ENCODE data around the gene MBNL3.

MBNL3 gene, protein sequence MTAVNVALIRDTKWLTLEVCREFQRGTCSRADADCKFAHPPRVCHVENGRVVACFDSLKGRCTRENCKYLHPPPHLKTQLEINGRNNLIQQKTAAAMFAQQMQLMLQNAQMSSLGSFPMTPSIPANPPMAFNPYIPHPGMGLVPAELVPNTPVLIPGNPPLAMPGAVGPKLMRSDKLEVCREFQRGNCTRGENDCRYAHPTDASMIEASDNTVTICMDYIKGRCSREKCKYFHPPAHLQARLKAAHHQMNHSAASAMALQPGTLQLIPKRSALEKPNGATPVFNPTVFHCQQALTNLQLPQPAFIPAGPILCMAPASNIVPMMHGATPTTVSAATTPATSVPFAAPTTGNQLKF

DNA sequence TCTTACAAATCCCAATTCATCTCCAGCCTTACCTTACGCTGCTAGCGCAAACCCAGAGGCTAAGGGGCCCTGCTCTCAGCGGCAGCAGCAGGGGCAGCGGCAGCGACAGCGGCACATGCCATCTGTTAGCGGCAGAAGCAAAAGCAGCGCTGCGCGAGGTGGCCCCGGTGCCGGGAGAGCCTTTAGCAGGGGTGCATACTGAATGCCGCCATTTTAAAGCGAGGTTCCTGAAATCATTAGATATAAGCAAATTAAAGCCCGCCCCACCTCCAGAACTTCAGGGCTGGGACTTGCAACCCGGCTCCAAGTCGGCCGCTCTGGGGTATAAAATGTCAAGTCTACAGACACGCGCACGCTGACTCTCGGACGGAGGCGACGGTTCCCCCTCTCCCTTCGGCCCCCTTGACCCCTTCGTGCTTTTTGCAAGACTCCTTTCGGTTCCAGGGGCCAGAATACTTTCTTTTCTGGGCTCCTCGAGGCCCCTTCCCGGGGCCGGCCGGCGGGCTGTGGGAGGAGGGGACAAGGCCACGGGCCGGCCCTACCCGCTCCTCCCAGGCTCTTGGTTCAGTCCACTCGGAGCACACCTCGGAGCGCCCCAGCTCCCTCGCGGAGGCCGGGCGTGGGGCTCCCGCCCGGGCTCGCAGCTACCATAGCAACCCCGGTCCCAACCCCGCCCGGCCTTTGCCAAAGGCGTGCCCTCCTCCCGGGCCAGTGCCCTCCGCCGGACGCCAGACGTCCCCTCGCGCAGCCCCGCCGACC lies at the start of gene MBNL3:
Gene MBNL3, minus strand, starts transcription at position 220 of the 759 bp plus-strand sequence. CDS start 49,427 bp downstream, outside the sequence.
- Mint-ChIP-seq H3K4me3 (peak within 1 kb of the TSS; percentile 88), H3K36me3 (ENCODE audit: low read depth) (peaks cover 4% of the 10 kb centered on the region), H3K4me1 (ENCODE audit: low read depth) (peaks cover 39% of the 10 kb centered on the region), H3K27me3 (peaks cover 53% of the 10 kb centered on the region), H3K9me3 (no peaks in the 10 kb centered on the region), H3K27ac (peak within 1 kb of the TSS; percentile 96)
- peak; percentile 73 for DNase-seq

DNA sequence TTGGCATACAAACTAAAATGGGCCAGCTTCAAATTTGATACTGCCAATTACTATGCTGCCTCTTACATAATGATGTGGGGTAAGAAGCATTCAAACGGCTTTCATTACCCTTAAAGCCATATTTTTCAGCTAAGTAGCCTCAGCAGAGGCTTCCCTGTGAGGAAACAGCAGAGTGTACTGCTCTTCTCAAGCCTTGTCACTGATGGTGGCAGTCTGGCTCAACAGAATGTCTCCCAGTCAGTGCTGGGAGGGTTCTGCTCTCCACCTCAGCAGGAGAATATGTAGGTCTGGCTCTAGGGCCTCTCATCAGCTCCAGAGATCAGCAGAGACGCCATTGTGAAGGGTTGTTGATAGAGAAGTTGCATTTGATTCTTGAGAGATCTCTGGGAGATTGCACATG lies 44.6 kb upstream of the MBNL3 start:
- Mint-ChIP-seq H3K9me3 (no peaks in the 10 kb centered on the region), H3K27me3 (peaks cover 45% of the 10 kb centered on the region), H3K4me1 (ENCODE audit: low read depth) (no peaks in the 10 kb centered on the region), H3K36me3 (ENCODE audit: low read depth) (no peaks in the 10 kb centered on the region), H3K27ac (no peak overlapping the region), H3K4me3 (no peak overlapping the region)
- DNase-seq: no peak

DNA sequence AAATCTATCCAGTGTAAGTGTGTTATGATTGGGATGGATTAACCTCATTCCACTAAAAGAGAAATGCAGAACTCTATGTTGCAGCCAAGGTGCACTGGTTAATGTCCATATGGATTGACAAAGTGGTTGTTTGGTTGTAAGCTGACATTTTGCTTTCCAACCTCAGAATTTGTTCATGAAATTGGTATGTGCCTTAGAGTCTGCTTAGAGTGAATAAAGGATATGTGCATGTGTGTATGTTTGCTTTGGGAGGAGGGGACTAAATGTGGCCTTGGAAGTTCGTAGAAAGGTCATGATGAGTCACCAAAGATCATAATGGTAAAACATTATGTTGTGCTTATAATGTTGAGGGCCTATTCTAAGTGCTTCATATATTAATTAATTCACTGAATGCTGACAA lies 44.1 kb upstream of the MBNL3 start:
- H3K27ac Mint-ChIP-seq: no peak overlapping the region
- DNase-seq: no peak
- no peak overlapping the region for H3K4me3 Mint-ChIP-seq

DNA sequence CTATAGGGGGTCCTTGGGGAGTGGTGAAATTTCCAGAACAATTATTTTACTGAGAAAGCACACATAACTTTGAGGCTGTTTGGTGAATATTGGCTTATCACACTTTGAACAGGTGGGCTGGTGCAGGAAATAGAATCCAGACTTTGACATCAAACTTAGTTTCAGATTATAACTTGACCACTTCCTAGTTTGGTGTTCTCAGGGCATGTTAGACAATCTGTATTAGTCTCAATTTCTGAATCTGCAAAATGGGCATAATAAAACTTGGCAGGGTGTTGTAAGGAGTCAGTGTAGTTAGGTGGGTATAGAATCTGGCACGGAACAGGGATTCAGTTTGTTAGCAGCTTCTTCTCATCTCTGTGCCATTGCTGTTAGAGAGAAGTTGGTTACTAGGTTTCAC lies 43.3 kb upstream of the MBNL3 start:
- H3K4me1 Mint-ChIP-seq (ENCODE audit: low read depth): no peaks in the 10 kb centered on the region

More for the DNA sequence above, 44.1 kb upstream of the MBNL3 start:
- peaks cover 50% of the 10 kb centered on the region for H3K27me3 Mint-ChIP-seq
- no peaks in the 10 kb centered on the region for H3K9me3 Mint-ChIP-seq
- no peaks in the 10 kb centered on the region for H3K36me3 Mint-ChIP-seq (ENCODE audit: low read depth)
- no peaks in the 10 kb centered on the region for H3K4me1 Mint-ChIP-seq (ENCODE audit: low read depth)

DNA sequence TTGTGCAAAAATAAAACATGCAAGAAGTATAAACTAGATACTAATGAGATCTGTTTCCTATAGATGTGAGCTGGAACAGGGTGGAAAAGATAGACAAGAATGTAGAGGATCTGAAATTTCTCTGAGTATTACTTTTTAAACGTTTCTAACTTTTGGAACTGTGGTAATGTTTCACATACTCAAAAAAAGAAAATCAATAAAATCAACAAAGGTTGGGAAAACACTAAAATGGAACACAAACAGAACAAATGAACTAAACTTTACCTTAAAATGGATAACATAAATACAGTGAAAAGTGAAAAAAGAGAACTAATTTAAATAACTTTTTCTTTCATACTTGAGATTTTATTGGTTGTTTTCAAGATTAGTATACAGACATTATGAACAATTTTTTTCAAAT lies 32.0 kb upstream of the MBNL3 start:
- H3K36me3 Mint-ChIP-seq (ENCODE audit: low read depth): no peaks in the 10 kb centered on the region
- DNase-seq: no peak
- no peaks in the 10 kb centered on the region for H3K9me3 Mint-ChIP-seq
- no peak overlapping the region for H3K4me3 Mint-ChIP-seq
- no peak overlapping the region for H3K27ac Mint-ChIP-seq
- H3K27me3 Mint-ChIP-seq: peaks cover 33% of the 10 kb centered on the region
- H3K4me1 Mint-ChIP-seq (ENCODE audit: low read depth): no peaks in the 10 kb centered on the region

More for the DNA sequence above, 43.3 kb upstream of the MBNL3 start:
- no peak for DNase-seq
- H3K9me3 Mint-ChIP-seq: no peaks in the 10 kb centered on the region
- H3K27me3 Mint-ChIP-seq: peaks cover 58% of the 10 kb centered on the region
- no peak overlapping the region for H3K27ac Mint-ChIP-seq
- H3K4me3 Mint-ChIP-seq: no peak overlapping the region
- no peaks in the 10 kb centered on the region for H3K36me3 Mint-ChIP-seq (ENCODE audit: low read depth)

DNA sequence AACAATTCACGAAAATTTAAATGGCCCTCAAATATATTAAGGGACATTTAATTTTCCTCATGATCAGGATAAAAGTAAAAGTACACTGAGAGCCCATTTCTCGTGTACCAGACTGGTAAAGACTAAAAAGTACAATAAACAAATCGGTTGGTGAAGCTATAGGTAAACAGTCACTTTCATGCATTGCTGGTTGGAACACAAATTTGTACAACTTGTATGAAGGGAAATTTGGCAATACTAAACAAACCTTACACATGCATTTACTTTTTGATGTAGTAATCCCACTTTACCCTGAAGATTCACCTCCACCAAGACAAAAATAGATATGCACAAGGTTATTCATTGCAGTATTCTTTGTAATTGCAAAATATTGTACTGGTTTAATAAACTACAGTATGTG lies 31.4 kb upstream of the MBNL3 start:
- Mint-ChIP-seq H3K36me3 (ENCODE audit: low read depth) (no peaks in the 10 kb centered on the region), H3K27ac (no peak overlapping the region), H3K27me3 (peaks cover 29% of the 10 kb centered on the region), H3K4me3 (no peak overlapping the region), H3K9me3 (no peaks in the 10 kb centered on the region), H3K4me1 (ENCODE audit: low read depth) (no peaks in the 10 kb centered on the region)
- DNase-seq: no peak

DNA sequence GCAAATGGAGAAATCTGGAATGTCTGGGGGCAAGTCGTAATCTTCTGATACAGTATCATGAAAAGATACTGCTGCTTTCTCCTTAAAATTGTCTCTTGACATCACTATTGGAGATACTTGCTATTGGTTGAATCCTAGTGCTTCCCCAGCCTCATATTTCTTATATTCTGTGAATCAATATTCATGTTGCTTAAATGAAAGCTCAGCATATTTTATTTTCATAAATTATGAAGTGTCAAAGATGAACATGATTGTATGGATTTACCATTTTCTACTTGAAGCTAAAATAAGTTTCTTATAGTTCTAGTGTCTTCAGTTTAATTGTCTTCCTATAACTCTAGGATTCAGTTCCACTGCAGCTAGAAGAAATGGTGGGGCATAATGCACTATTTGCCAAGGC lies 29.6 kb upstream of the MBNL3 start:
- Mint-ChIP-seq H3K27me3 (peaks cover 25% of the 10 kb centered on the region), H3K9me3 (no peaks in the 10 kb centered on the region), H3K27ac (no peak overlapping the region), H3K4me1 (ENCODE audit: low read depth) (no peaks in the 10 kb centered on the region), H3K4me3 (no peak overlapping the region), H3K36me3 (ENCODE audit: low read depth) (no peaks in the 10 kb centered on the region)
- DNase-seq: no peak

DNA sequence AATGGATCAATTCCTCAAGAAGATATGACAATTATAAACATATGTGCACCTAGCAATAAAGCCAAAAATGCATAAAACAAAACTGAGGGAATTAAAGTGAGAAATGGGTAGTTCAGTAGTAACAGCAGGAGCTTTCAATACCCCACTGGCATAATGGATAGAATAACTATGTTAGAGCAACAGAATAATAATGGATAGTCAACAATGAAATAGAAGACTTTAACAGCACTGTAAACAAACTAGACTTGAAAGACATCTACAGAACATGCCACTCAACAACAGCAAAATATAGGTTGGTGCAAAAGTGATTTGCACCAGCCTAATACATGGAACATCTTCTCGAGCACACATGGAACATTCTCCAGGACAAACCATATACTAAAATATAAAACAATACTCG lies 20.0 kb upstream of the MBNL3 start:
- H3K27me3 Mint-ChIP-seq: peaks cover 71% of the 10 kb centered on the region
- H3K4me3 Mint-ChIP-seq: no peak overlapping the region
- H3K36me3 Mint-ChIP-seq (ENCODE audit: low read depth): no peaks in the 10 kb centered on the region
- DNase-seq: no peak
- no peaks in the 10 kb centered on the region for H3K4me1 Mint-ChIP-seq (ENCODE audit: low read depth)
- no peak overlapping the region for H3K27ac Mint-ChIP-seq
- no peaks in the 10 kb centered on the region for H3K9me3 Mint-ChIP-seq

DNA sequence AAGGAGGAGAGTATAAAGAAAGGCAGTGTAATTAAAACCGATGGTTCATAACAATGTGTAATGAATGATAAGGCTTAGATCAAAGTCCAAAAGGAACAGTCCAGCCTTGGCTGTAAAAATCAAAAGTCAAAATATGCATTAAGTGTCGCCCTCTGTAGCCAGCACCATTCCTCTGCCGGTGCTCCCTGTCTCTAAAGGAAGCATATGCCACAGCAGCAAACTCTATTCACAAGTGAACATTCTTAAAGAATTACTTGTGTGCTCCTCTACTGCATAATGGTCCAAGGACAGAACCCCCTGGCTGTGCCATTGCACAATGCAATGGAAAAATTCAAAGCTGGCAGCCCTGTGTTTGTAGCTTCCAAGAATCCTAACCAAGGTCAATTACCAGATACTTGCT lies 16.3 kb upstream of the MBNL3 start:
- no peaks in the 10 kb centered on the region for H3K36me3 Mint-ChIP-seq (ENCODE audit: low read depth)
- DNase-seq: no peak
- H3K4me3 Mint-ChIP-seq: no peak overlapping the region
- no peak overlapping the region for H3K27ac Mint-ChIP-seq
- H3K27me3 Mint-ChIP-seq: peaks cover 62% of the 10 kb centered on the region
- no peaks in the 10 kb centered on the region for H3K4me1 Mint-ChIP-seq (ENCODE audit: low read depth)
- H3K9me3 Mint-ChIP-seq: no peaks in the 10 kb centered on the region

DNA sequence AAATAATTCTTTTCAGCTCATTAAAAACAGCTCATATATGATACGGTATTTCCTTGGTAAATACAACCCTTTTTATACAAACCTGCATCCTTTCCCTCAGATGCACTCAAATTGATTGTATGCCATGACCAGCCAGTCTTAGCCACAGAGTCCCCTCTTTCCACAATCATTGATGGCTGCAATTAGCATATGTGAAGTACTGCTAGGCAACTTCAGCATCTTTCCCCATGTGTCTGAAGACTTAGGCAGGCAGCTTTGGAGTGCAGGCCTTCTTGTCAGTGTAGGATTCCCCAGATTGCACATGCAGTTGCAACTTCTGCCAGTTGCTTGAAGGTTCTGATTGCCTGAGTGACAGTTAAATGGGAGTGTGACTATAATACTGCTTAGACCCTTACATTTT lies 15.6 kb upstream of the MBNL3 start:
- Mint-ChIP-seq H3K36me3 (ENCODE audit: low read depth) (no peaks in the 10 kb centered on the region), H3K9me3 (no peaks in the 10 kb centered on the region), H3K4me1 (ENCODE audit: low read depth) (no peaks in the 10 kb centered on the region), H3K27me3 (peaks cover 64% of the 10 kb centered on the region), H3K27ac (no peak overlapping the region), H3K4me3 (no peak overlapping the region)
- no peak for DNase-seq

DNA sequence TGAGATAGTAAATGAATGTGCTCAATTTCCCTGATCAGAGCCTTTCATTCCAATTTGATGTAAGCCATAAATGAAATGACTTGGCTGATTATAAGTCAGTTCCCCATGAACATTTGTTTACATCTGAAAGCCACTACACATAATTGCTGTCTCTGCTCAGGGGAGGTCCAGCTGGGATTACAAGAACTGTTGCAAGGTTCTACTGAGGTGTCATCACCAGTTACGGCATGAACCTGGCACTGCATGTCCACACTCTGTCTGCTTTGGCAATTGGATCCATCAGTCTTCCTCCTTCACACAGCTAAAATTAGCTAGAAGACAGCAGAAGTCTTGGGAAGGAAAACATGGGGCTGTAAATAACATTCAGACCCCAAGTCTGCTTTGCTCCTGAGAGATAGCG lies 12.8 kb upstream of the MBNL3 start:
- Mint-ChIP-seq H3K36me3 (ENCODE audit: low read depth) (no peaks in the 10 kb centered on the region), H3K27ac (no peak overlapping the region), H3K9me3 (no peaks in the 10 kb centered on the region), H3K4me1 (ENCODE audit: low read depth) (no peaks in the 10 kb centered on the region), H3K4me3 (no peak overlapping the region), H3K27me3 (peaks cover 65% of the 10 kb centered on the region)
- DNase-seq: no peak

DNA sequence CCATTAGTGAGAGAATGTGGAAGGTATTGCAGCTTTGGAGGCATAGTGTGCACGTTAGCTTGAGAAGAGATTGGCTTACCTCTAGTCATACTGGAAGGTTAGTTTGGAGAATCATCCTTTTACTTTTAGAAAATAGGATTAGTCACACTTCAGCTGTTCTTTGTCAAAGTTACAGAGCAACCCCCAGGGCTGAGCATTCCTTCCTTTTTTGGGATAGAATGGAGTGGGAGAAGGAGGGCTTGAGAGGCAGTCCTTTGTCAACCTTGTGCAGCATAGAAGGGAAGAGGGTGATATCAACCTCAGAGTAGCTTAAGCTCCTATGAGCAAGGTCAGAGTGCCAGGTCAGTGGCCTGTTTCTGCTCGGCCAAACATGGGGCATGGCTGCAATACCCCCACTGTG lies 8.6 kb upstream of the MBNL3 start:
- peaks cover 53% of the 10 kb centered on the region for H3K27me3 Mint-ChIP-seq
- no peak overlapping the region for H3K4me3 Mint-ChIP-seq
- H3K27ac Mint-ChIP-seq: no peak overlapping the region
- no peaks in the 10 kb centered on the region for H3K9me3 Mint-ChIP-seq
- no peaks in the 10 kb centered on the region for H3K4me1 Mint-ChIP-seq (ENCODE audit: low read depth)
- no peaks in the 10 kb centered on the region for H3K36me3 Mint-ChIP-seq (ENCODE audit: low read depth)
- DNase-seq: no peak

DNA sequence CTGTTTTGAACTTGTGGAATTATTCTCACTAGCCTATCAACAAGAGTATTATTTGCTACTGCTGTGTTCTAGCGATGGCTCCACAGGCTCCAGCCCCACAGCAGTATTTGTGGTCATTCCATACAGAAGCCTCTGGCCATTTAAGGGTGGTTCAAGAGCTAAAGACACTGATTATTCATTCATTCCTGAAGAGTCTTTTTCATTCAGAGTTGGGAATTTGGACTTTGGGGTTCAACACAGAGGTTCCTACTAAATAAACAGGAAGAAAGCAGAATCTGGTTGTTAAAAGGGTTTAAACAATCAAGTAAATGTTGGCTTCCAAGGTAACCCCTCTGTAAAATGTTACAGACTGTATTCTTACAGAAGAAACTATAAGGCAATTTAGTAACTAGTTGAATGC lies 4.3 kb upstream of the MBNL3 start:
- Mint-ChIP-seq H3K27me3 (peaks cover 56% of the 10 kb centered on the region), H3K27ac (no peak overlapping the region), H3K9me3 (no peaks in the 10 kb centered on the region), H3K36me3 (ENCODE audit: low read depth) (peaks cover 2% of the 10 kb centered on the region), H3K4me1 (ENCODE audit: low read depth) (peaks cover 12% of the 10 kb centered on the region), H3K4me3 (no peak overlapping the region)
- no peak for DNase-seq

DNA sequence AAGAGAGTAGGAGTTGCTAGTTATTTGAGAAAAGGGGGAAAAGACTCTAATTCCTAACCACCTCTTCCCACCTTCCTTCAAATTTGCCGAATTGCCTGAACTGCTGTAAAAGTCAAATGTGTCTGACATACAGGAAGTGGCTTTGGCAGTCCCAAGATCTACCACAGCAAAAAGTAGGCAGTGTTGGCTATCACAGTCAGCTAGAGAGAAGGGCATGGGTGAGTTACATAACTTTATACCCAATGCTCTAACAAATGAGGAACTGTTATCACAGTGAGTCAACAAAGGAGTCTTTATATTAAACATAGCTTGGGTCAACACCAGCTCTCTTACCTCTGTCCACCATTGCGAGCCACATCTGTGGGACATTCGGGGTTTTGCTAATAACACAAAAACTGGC lies 2.4 kb upstream of the MBNL3 start:
- H3K4me3 Mint-ChIP-seq: peak overlapping the region; percentile 88
- peaks cover 51% of the 10 kb centered on the region for H3K27me3 Mint-ChIP-seq
- peaks cover 26% of the 10 kb centered on the region for H3K4me1 Mint-ChIP-seq (ENCODE audit: low read depth)
- no peak overlapping the region for H3K27ac Mint-ChIP-seq
- DNase-seq: no peak
- no peaks in the 10 kb centered on the region for H3K9me3 Mint-ChIP-seq
- peaks cover 2% of the 10 kb centered on the region for H3K36me3 Mint-ChIP-seq (ENCODE audit: low read depth)
